ENCODE data around the gene CRKL.

Gene CRKL

GRCh38 chr22:20964090-20964798, 47.0 kb downstream of the CRKL start:
- no peak overlapping the region for H3K4me3 ChIP-seq (ENCODE audit: low read depth, low read length)

GRCh38 chr22:20964799-20965103, 47.5 kb downstream of the CRKL start:
- no peak for DNase-seq (ENCODE audit: low read depth)
- H3K4me3 ChIP-seq (ENCODE audit: low read depth, low read length), result no peak overlapping the region
- TF ChIP-seq POLR2A (IDR thresholded peaks at IDR 0.05; ENCODE audit: extremely low read depth, insufficient read length), result no peak

More at GRCh38 chr22:20964090-20964798, 47.0 kb downstream of the CRKL start:
- TF ChIP-seq MAX (IDR thresholded peaks at IDR 0.05; ENCODE audit: low read depth, low read length), result no peak
- no peak for TF ChIP-seq MYC (IDR thresholded peaks at IDR 0.05; ENCODE audit: low read depth, low read length)
- no peak for TF ChIP-seq CTCF (IDR thresholded peaks at IDR 0.05; ENCODE audit: low read depth, low read length)
- TF ChIP-seq POLR2A (IDR thresholded peaks at IDR 0.05; ENCODE audit: extremely low read depth, insufficient read length), result no peak
- no peak for DNase-seq (ENCODE audit: low read depth)

- no peak overlapping the region for H3K4me3 ChIP-seq (ENCODE audit: low read depth, low read length)
- no peak for TF ChIP-seq CTCF (IDR thresholded peaks at IDR 0.05; ENCODE audit: low read depth, low read length)
- no peak for TF ChIP-seq POLR2A (IDR thresholded peaks at IDR 0.05; ENCODE audit: extremely low read depth, insufficient read length)
- no peak for TF ChIP-seq MYC (IDR thresholded peaks at IDR 0.05; ENCODE audit: low read depth, low read length)
- no peak for TF ChIP-seq MAX (IDR thresholded peaks at IDR 0.05; ENCODE audit: low read depth, low read length)
- no peak for DNase-seq (ENCODE audit: low read depth)
Observed at GRCh38 chr22:20965104-20965887, 48.1 kb downstream of the CRKL start.

GRCh38 chr22:20965888-20966855, 49.0 kb downstream of the CRKL start:
- TF ChIP-seq MYC (IDR thresholded peaks at IDR 0.05; ENCODE audit: low read depth, low read length), result no peak
- no peak for TF ChIP-seq POLR2A (IDR thresholded peaks at IDR 0.05; ENCODE audit: extremely low read depth, insufficient read length)
- TF ChIP-seq CTCF (IDR thresholded peaks at IDR 0.05; ENCODE audit: low read depth, low read length), result no peak
- no peak for TF ChIP-seq MAX (IDR thresholded peaks at IDR 0.05; ENCODE audit: low read depth, low read length)
- H3K4me3 ChIP-seq (ENCODE audit: low read depth, low read length), result no peak overlapping the region
- no peak for DNase-seq (ENCODE audit: low read depth)

GRCh38 chr22:20966883-20967696, 49.9 kb downstream of the CRKL start, which contains the start of gene AIFM3:
Gene AIFM3 (plus strand): TSS chr22:20967255. CDS start chr22:20967945, 690 bp downstream.
- DNase-seq (ENCODE audit: low read depth), result no peak
- H3K4me3 ChIP-seq (ENCODE audit: low read depth, low read length), result no peak within 1 kb of the TSS
- TF ChIP-seq MAX (IDR thresholded peaks at IDR 0.05; ENCODE audit: low read depth, low read length), result no peak
- TF ChIP-seq CTCF (IDR thresholded peaks at IDR 0.05; ENCODE audit: low read depth, low read length), result no peak
- no peak for TF ChIP-seq MYC (IDR thresholded peaks at IDR 0.05; ENCODE audit: low read depth, low read length)
- no peak for TF ChIP-seq POLR2A (IDR thresholded peaks at IDR 0.05; ENCODE audit: extremely low read depth, insufficient read length)

Data from NB4 (cell line).